ES-I3 (cell line): ENCODE measurements around the gene KCNQ1.

Source experiments
- H3K36me3 ChIP-seq: 2 replicates; pipeline ENCODE4 v1.6.1; 2013; ENCODE audit warnings: mild to moderate bottlenecking, low read length, control low read depth, moderate library complexity; ENCODE audit not compliant: insufficient read depth
- H3K4me1 ChIP-seq: 2 replicates; pipeline ENCODE4 v1.6.1; 2013; ENCODE audit warnings: mild to moderate bottlenecking, control low read depth, low read length; ENCODE audit not compliant: insufficient read depth
- H3K9ac ChIP-seq: 2 replicates; pipeline ENCODE4 v1.6.1; 2013; ENCODE audit warnings: low read depth, mild to moderate bottlenecking, low read length, moderate library complexity
- H3K9me3 ChIP-seq: 2 replicates; pipeline ENCODE4 v1.6.1; 2013; ENCODE audit warnings: mild to moderate bottlenecking, low read length, moderate library complexity; ENCODE audit not compliant: control insufficient read depth, insufficient read depth

Gene KCNQ1

GRCh38 chr11:2653930-2654739, 209.3 kb downstream of the KCNQ1 start:
- peaks cover 40% of the 10 kb centered on the region for H3K9me3 ChIP-seq
- no peak overlapping the region for H3K9ac ChIP-seq
- H3K36me3 ChIP-seq, result no peaks in the 10 kb centered on the region
- H3K4me1 ChIP-seq, result no peaks in the 10 kb centered on the region

- Histone ChIP-seq H3K36me3 (no peaks in the 10 kb centered on the region), H3K9ac (no peak overlapping the region), H3K9me3 (peaks cover 37% of the 10 kb centered on the region), H3K4me1 (no peaks in the 10 kb centered on the region)
Observed at GRCh38 chr11:2655016-2655719, 210.4 kb downstream of the KCNQ1 start.

- Histone ChIP-seq H3K4me1 (no peaks in the 10 kb centered on the region), H3K9ac (no peak overlapping the region), H3K36me3 (no peaks in the 10 kb centered on the region), H3K9me3 (peaks cover 35% of the 10 kb centered on the region)
Observed at GRCh38 chr11:2655834-2656622, 211.2 kb downstream of the KCNQ1 start.

- H3K36me3 ChIP-seq, result no peaks in the 10 kb centered on the region
- H3K9ac ChIP-seq, result no peak overlapping the region
- no peaks in the 10 kb centered on the region for H3K4me1 ChIP-seq
- H3K9me3 ChIP-seq, result peaks cover 35% of the 10 kb centered on the region
Observed at GRCh38 chr11:2656859-2657258, 212.1 kb downstream of the KCNQ1 start.

GRCh38 chr11:2657697-2658284, 213.0 kb downstream of the KCNQ1 start:
- no peak overlapping the region for H3K9ac ChIP-seq
- no peaks in the 10 kb centered on the region for H3K36me3 ChIP-seq
- H3K4me1 ChIP-seq, result no peaks in the 10 kb centered on the region
- peaks cover 30% of the 10 kb centered on the region for H3K9me3 ChIP-seq

- Histone ChIP-seq H3K9ac (no peak overlapping the region), H3K4me1 (no peaks in the 10 kb centered on the region), H3K9me3 (peaks cover 30% of the 10 kb centered on the region)
Observed at GRCh38 chr11:2660357-2660939, 215.6 kb downstream of the KCNQ1 start.

GRCh38 chr11:2661173-2662023, 216.6 kb downstream of the KCNQ1 start:
- no peak overlapping the region for H3K9ac ChIP-seq
- H3K36me3 ChIP-seq, result no peaks in the 10 kb centered on the region
- H3K4me1 ChIP-seq, result no peaks in the 10 kb centered on the region
- H3K9me3 ChIP-seq, result peaks cover 27% of the 10 kb centered on the region

More at GRCh38 chr11:2660357-2660939, 215.6 kb downstream of the KCNQ1 start:
- H3K36me3 ChIP-seq, result no peaks in the 10 kb centered on the region

- Histone ChIP-seq H3K9me3 (peaks cover 27% of the 10 kb centered on the region), H3K4me1 (no peaks in the 10 kb centered on the region), H3K9ac (no peak overlapping the region), H3K36me3 (no peaks in the 10 kb centered on the region)
Observed at GRCh38 chr11:2662024-2662312, 217.2 kb downstream of the KCNQ1 start.

- H3K9ac ChIP-seq, result no peak overlapping the region
- H3K36me3 ChIP-seq, result no peaks in the 10 kb centered on the region
- H3K9me3 ChIP-seq, result peaks cover 27% of the 10 kb centered on the region
- H3K4me1 ChIP-seq, result no peaks in the 10 kb centered on the region
Observed at GRCh38 chr11:2662430-2663299, 217.9 kb downstream of the KCNQ1 start.

- no peaks in the 10 kb centered on the region for H3K4me1 ChIP-seq
- H3K9ac ChIP-seq, result no peak overlapping the region
- H3K9me3 ChIP-seq, result peaks cover 23% of the 10 kb centered on the region
- H3K36me3 ChIP-seq, result no peaks in the 10 kb centered on the region
Observed at GRCh38 chr11:2663506-2663905, 218.7 kb downstream of the KCNQ1 start.

- Histone ChIP-seq H3K4me1 (no peaks in the 10 kb centered on the region), H3K9me3 (peaks cover 22% of the 10 kb centered on the region), H3K36me3 (no peaks in the 10 kb centered on the region), H3K9ac (no peak overlapping the region)
Observed at GRCh38 chr11:2663915-2664314, 219.1 kb downstream of the KCNQ1 start.

GRCh38 chr11:2664376-2664775, 219.6 kb downstream of the KCNQ1 start:
- Histone ChIP-seq H3K9me3 (peaks cover 20% of the 10 kb centered on the region), H3K36me3 (no peaks in the 10 kb centered on the region; the same call in 1 of the 2 replicates), H3K9ac (no peak overlapping the region)

More at GRCh38 chr11:2664376-2664775, 219.6 kb downstream of the KCNQ1 start:
- no peaks in the 10 kb centered on the region for H3K4me1 ChIP-seq
